Left lung (tissue), 10 donors: ENCODE measurements around the gene LRRN1. TPM values are rescaled to one million over a fixed set of nuclear protein-coding genes. Genes with fewer than 3 reads are reported as not detected.

Experiments used
- ATAC-seq: fragments of 200-7000 bp; cut with Tn5 transposase; one replicate; pipeline ENCODE4 v1.9.1; 2020; ENCODE audit warnings: moderate library complexity
- DNase-seq, 4 donors: peaks; one replicate each; pipeline ENCODE4 v3.0.0-alpha.2; 2013 to 2020
- H3K27ac ChIP-seq, 2 donors: fragments of 200-600 bp; sonication (generic) in 1 of 2; one replicate each; pipeline versions ENCODE4 v1.5.0 to v1.8.0; 2020 to 2021
- H3K27me3 ChIP-seq, 2 donors: fragments of 200-600 bp; sonication (generic) in 1 of 2; one replicate each; pipeline versions ENCODE4 v1.5.0 to v1.8.0; 2020 to 2021
- H3K36me3 ChIP-seq, 2 donors: fragments of 200-600 bp; sonication (generic) in 1 of 2; one replicate each; pipeline versions ENCODE4 v1.5.0 to v1.8.0; 2020 to 2021
- H3K4me1 ChIP-seq, 2 donors: fragments of 200-600 bp; one replicate each; pipeline ENCODE4 v1.8.0; 2021
- H3K4me3 ChIP-seq, 2 donors: fragments of 200-600 bp; sonication (generic) in 1 of 2; one replicate each; pipeline versions ENCODE4 v1.5.0 to v1.8.0; 2020 to 2021; ENCODE audit warnings: mild to moderate bottlenecking in 1 of 2
- H3K9me3 ChIP-seq, 2 donors: fragments of 200-600 bp; sonication (generic) in 1 of 2; one replicate each; pipeline versions ENCODE4 v1.5.0 to v1.8.0; 2020 to 2021
- intact Hi-C, 2 donors: fragments of 100-400 bp; cut with DNase I; formaldehyde crosslinking; loops; one replicate each; pipeline versions ENCODE4 v1.11.2 to v1.14.2; 2022
- polyA plus RNA-seq, 6 donors: library from polyadenylated mRNA; unstranded; fragments of 120-200 nt; gene quantifications; one replicate each; pipeline ENCODE4 v1.2.1, GENCODE V29; 2013; ENCODE audit not compliant: insufficient read length in 6 of 6
- total RNA-seq, 2 donors: library from RNA; stranded (reverse); fragmentation: NEBNext Ultra II Directional; extraction: Animal tissue kit (Norgen Biotek cat#: 25700); gene quantifications; one replicate each; pipeline ENCODE4 v1.2.1, GENCODE V29; 2021
- TF ChIP-seq, protein P1 (sequence below), 2 donors: fragments of 200-600 bp; sonication (generic) in 1 of 2; IDR thresholded peaks; one replicate each; pipeline versions ENCODE4 v1.5.0 to v1.8.0; 2021; ENCODE audit warnings: antibody characterized with exemption in 2 of 2
- donor health status: DM: no; HTN: yes; CAD: no.
- donor health status: DM: no; HTN: no; CAD: no.

Gene LRRN1
- total and polyA plus RNA-seq, 8 donors, result 1.9 to 27.6 (median 23.3) TPM

DNA sequence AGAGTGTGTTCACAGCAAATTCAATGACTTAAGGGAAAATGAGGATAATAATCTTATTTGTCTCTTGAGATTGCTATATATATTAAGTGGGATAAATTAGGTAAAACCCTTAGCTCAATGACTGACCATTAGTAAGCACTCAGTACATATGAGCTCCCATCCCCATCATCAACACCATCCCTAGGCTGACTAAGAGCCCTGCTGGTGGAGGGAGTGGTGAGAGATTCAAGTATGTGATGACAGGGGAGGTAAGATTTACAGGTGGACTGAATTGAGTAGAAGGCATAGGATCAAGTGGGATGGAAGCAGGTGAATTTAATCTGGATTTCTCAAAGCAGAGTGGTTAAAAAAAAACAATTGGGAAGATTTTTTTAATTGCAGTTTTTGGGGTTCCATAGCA, 21.0 kb upstream of the LRRN1 start:
- ATAC-seq (no peak), DNase-seq (no peak)
- H3K27me3 ChIP-seq, result no peaks in the 10 kb centered on the region
- peaks cover 0 to 14% of the 10 kb centered on the region in 2 donors for H3K9me3 ChIP-seq
- intact Hi-C loops, result no loop called here
- H3K36me3 ChIP-seq, result peaks cover 0 to 4% of the 10 kb centered on the region in 2 donors
- H3K27ac ChIP-seq, result no peak overlapping the region
- TF ChIP-seq, protein P1, sequence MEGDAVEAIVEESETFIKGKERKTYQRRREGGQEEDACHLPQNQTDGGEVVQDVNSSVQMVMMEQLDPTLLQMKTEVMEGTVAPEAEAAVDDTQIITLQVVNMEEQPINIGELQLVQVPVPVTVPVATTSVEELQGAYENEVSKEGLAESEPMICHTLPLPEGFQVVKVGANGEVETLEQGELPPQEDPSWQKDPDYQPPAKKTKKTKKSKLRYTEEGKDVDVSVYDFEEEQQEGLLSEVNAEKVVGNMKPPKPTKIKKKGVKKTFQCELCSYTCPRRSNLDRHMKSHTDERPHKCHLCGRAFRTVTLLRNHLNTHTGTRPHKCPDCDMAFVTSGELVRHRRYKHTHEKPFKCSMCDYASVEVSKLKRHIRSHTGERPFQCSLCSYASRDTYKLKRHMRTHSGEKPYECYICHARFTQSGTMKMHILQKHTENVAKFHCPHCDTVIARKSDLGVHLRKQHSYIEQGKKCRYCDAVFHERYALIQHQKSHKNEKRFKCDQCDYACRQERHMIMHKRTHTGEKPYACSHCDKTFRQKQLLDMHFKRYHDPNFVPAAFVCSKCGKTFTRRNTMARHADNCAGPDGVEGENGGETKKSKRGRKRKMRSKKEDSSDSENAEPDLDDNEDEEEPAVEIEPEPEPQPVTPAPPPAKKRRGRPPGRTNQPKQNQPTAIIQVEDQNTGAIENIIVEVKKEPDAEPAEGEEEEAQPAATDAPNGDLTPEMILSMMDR (IDR thresholded peaks at IDR 0.05), result no peak
- no peaks in the 10 kb centered on the region for H3K4me1 ChIP-seq
- no peak overlapping the region for H3K4me3 ChIP-seq

DNA sequence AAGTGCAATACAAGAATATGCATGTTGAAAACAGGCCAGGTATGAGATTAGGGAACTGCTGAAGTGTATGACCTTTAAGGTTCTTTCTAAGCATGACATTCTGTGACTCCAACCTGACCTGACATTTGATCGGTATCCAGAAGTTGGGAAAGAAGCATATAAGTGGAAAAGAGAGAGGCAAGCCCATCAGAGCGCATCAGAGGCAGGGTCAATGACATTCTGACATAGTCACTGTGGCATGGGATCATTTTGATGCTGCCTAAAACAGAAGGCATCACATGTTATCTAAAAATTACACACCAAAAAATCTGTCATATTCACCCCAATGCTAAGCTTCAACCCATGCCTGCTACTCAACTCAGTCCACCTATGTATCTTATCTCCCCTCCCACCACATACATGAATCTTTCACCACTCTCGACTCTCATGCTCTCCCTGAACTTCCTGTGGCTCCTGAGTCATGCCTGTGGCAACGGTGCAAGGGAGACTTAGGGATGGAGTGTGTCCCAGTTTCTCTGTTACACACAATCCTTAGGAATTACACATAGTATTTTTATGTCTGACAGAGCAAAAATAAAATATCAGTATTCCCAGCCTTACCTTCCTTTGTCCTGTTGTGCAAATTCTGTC, 20.5 kb upstream of the LRRN1 start:
- Histone ChIP-seq H3K27ac (no peak overlapping the region), H3K4me1 (no peaks in the 10 kb centered on the region), H3K36me3 (peaks cover 0 to 4% of the 10 kb centered on the region in 2 donors), H3K4me3 (no peak overlapping the region), H3K9me3 (peaks cover 0 to 14% of the 10 kb centered on the region in 2 donors), H3K27me3 (no peaks in the 10 kb centered on the region)
- DNase-seq (no peak), ATAC-seq (peak; percentile 13)
- TF ChIP-seq, protein P1 (IDR thresholded peaks at IDR 0.05), result no peak
- intact Hi-C loops, result no loop called here

DNA sequence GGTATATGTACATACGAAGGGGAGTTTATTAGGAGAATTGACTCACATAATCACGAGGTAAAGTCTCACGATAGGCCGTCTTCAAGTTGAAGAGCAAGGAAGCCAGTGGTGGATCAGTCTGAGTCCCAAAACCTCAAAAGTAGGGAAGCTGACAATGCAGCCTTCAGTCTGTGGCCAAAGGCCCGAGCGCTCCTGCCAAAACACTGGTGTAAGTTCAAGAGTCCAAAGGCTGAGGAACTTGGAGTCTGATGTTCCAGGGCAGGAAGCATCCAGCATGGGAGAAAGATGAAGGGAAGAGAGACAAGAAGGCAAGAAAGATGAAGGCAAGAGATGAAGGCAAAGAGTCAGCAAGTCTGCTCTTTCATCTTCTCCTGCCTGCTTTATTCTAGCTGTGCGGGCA, 16.8 kb upstream of the LRRN1 start:
- intact Hi-C loops, result no loop called here
- Histone ChIP-seq H3K27ac (no peak overlapping the region), H3K4me1 (no peaks in the 10 kb centered on the region), H3K27me3 (no peaks in the 10 kb centered on the region), H3K4me3 (no peak overlapping the region), H3K36me3 (no peaks in the 10 kb centered on the region), H3K9me3 (no peaks in the 10 kb centered on the region)
- no peak for DNase-seq
- no peak for ATAC-seq
- TF ChIP-seq, protein P1 (IDR thresholded peaks at IDR 0.05), result no peak

DNA sequence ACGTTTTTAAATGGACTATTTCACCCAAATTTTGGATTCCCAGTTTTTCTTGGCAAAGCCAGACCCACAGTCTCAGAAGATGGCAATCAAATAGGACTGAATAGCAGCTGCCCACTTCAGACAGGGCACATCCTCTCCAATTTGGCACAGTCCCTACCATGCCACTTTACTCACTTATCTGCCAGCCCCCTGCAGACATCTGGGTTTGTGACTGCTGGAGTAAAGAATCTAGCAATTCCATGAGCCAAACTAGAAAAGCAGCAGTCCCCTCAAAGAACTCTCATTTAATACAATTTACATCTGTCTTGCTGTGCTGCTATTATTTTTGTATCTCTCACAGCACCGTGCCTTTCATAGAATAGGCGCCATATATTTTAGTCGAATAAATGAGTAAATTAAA, 16.0 kb upstream of the LRRN1 start:
- Histone ChIP-seq H3K4me1 (no peaks in the 10 kb centered on the region), H3K27ac (no peak overlapping the region), H3K27me3 (no peaks in the 10 kb centered on the region), H3K4me3 (no peak overlapping the region), H3K9me3 (no peaks in the 10 kb centered on the region), H3K36me3 (no peaks in the 10 kb centered on the region)
- TF ChIP-seq, protein P1 (IDR thresholded peaks at IDR 0.05), result no peak
- DNase-seq, result no peak
- ATAC-seq, result no peak
- intact Hi-C loops, result no loop called here

DNA sequence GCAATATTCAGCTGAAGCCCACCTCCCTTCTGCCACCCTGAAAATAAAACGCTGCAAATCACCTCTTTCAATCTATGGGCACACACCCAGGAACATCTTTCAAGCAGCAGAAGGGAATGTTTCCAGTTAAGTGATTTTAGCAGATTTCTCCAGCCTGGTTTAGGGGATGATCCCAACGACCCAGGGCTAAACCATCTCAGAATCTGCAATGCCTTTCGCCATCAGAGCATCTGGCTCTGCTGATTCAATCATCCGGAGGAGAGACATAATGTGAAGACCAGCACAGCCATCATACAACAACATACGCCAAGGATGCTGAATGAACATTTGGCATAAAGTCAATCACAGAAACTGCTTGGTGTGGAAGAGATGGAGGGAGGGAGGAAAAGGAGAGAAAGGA, 15.5 kb upstream of the LRRN1 start:
- DNase-seq (no peak), ATAC-seq (no peak)
- Histone ChIP-seq H3K9me3 (no peaks in the 10 kb centered on the region), H3K36me3 (no peaks in the 10 kb centered on the region), H3K4me3 (no peak overlapping the region), H3K27ac (no peak overlapping the region), H3K4me1 (no peaks in the 10 kb centered on the region), H3K27me3 (no peaks in the 10 kb centered on the region)
- intact Hi-C loops, result no loop called here
- TF ChIP-seq, protein P1 (IDR thresholded peaks at IDR 0.05), result no peak
